Uterus (tissue), 4 donors: ENCODE measurements around the gene LRRC8B. TPM values are rescaled to one million over a fixed set of nuclear protein-coding genes. Genes with fewer than 3 reads are reported as not detected.

Source experiments
- DNase-seq, 2 donors: peaks; one replicate each; pipeline ENCODE4 v3.0.0-alpha.2; 2019 to 2020
- H3K27ac ChIP-seq, 2 donors: fragments of 200-600 bp; sonication (generic); 1 replicate in 1 of 2; 2 replicates in 1 of 2; pipeline ENCODE4 v1.5.1; 2016 to 2018
- H3K27me3 ChIP-seq, 2 donors: fragments of 200-600 bp; sonication (generic); one replicate each; pipeline ENCODE4 v1.5.1; 2018 to 2019; ENCODE audit warnings: control low read depth in 1 of 2
- H3K36me3 ChIP-seq, 2 donors: fragments of 200-600 bp; sonication (generic); one replicate each; pipeline ENCODE4 v1.5.1; 2019; ENCODE audit warnings: control low read depth in 1 of 2
- H3K4me1 ChIP-seq, 2 donors: fragments of 200-600 bp; sonication (generic); one replicate each; pipeline ENCODE4 v1.5.1; 2018 to 2019; ENCODE audit warnings: control low read depth in 1 of 2
- H3K4me3 ChIP-seq, 2 donors: fragments of 200-600 bp; sonication (generic); 1 replicate in 1 of 2; 2 replicates in 1 of 2; pipeline ENCODE4 v1.5.1; 2018 to 2019; ENCODE audit warnings: mild to moderate bottlenecking in 1 of 2
- H3K9me3 ChIP-seq, 2 donors: fragments of 200-600 bp; sonication (generic); one replicate each; pipeline ENCODE4 v1.5.1; 2019; ENCODE audit warnings: control low read depth in 1 of 2
- POLR2A ChIP-seq, 2 donors: fragments of 450-650 bp; IDR thresholded peaks; one replicate each; pipeline ENCODE4 v1.6.1; 2016; ENCODE audit warnings: antibody characterized with exemption in 2 of 2, mild to moderate bottlenecking in 1 of 2, moderate library complexity in 1 of 2
- intact Hi-C: fragments of 100-400 bp; cut with DNase I; formaldehyde crosslinking; loops from one replicate; pipeline ENCODE4 v1.15.1; 2023; ENCODE audit warnings: low total_unique reads
- total RNA-seq, 4 donors: library from RNA; depleted of rRNA in 3 of 4; stranded (reverse); fragments of >200 nt in 3 of 4; gene quantifications; one replicate each; pipeline versions ENCODE4 v1.1.0 to v1.2.4, GENCODE V29; 2014 to 2023
- TF ChIP-seq, protein P1 (sequence below), 4 experiments: fragments of 200-600 bp in 2 of 4; fragments of 450-650 bp in 2 of 4; sonication (generic) in 2 of 4; IDR thresholded peaks; one replicate each; pipeline ENCODE4 v1.5.1; 2016 to 2019; ENCODE audit warnings: antibody characterized with exemption in 4 of 4, mild to moderate bottlenecking in 2 of 4, moderate library complexity in 1 of 4
- donor health status: DM: yes; HTN: yes; CAD: no.

Gene LRRC8B
- total RNA-seq, 4 donors from 2014 or later = 1.0 to 9.8 (median 7.6) TPM

DNA sequence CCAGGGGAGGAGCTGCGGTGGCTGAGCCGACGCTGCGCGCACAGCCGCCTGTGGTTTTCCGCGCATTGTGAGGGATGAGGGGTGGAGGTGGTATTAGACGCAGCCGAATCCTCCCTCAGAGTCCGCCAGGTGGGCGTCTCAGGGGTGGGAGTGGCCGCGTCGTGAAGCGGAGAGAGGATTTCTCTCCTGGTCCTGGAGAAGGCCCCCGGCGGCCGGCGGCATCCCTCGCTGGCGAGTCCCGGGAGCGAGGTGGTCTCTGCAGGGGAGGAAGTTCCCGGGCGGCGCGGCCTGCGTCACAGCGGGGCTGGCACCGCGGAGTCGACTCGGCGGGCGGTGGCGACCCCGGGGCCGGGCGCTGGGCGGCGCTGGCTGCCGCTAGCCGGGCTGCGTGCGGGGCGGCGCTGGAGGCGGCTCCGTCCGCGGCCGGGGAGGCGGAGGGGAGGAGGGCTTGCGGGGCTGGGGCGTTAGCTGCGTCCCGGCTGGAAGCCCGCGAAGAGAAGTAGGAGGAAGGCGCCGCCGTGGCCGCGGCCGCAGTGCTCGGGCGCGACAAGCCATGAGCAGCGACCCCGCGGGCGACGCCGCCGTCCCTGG, 108.1 kb downstream of the LRRC8B start, which contains the start of gene LRRC8C:
Gene LRRC8C, plus strand, starts transcription at position 464 of the 591 bp plus-strand sequence. CDS start 53,354 bp downstream, outside the sequence.
- H3K4me3 ChIP-seq = peak within 1 kb of the TSS; percentile 80 to 94
- H3K27ac ChIP-seq = peak within 1 kb of the TSS; percentile 93 to 95
- H3K36me3 ChIP-seq = no peaks in the 10 kb centered on the region
- intact Hi-C loops = loop anchor here (10.0 kb wide), 1 partner anchor 132 kb away; no protein-coding TSS in a partner anchor
- no peaks in the 10 kb centered on the region for H3K9me3 ChIP-seq
- peak; percentile 78 to 84 for DNase-seq
- H3K4me1 ChIP-seq = peaks cover 0 to 4% of the 10 kb centered on the region in 2 donors
- TF ChIP-seq, protein P1, sequence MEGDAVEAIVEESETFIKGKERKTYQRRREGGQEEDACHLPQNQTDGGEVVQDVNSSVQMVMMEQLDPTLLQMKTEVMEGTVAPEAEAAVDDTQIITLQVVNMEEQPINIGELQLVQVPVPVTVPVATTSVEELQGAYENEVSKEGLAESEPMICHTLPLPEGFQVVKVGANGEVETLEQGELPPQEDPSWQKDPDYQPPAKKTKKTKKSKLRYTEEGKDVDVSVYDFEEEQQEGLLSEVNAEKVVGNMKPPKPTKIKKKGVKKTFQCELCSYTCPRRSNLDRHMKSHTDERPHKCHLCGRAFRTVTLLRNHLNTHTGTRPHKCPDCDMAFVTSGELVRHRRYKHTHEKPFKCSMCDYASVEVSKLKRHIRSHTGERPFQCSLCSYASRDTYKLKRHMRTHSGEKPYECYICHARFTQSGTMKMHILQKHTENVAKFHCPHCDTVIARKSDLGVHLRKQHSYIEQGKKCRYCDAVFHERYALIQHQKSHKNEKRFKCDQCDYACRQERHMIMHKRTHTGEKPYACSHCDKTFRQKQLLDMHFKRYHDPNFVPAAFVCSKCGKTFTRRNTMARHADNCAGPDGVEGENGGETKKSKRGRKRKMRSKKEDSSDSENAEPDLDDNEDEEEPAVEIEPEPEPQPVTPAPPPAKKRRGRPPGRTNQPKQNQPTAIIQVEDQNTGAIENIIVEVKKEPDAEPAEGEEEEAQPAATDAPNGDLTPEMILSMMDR (IDR thresholded peaks at IDR 0.05) = peak in 3 of 4 experiments; percentile 58 to 84 (median 80)
- peak in 1 of 2 donors; percentile 54 for TF ChIP-seq POLR2A (IDR thresholded peaks at IDR 0.05)
- H3K27me3 ChIP-seq = no peaks in the 10 kb centered on the region

DNA sequence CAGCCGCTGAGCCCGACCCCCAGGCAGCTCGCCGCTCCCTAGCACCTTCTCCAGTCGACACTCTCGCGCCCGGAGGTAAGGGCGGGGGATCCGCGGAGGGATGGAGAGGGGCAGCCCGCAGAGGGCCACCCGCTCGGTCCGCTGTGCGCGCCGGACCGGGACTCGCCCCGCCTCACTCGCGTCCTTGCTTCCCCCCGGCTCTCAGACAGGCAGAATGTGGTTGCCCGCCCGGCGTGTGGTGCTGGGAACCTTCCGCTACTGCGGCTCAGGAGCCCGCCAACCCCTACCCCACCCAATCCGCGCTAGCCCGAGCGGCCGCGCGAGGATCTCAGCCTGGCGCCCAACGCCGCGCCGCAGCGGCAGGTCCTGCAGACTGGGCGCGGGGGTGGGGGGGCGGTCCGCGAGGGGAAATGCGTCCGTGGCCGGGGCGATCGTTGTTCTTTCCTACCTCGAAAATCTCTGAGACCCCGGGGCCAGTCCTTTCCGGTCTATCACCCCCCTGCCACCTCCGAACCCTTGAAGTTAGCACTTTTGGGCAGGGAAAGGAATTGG, 108.7 kb downstream of the LRRC8B start:
- TF ChIP-seq POLR2A (IDR thresholded peaks at IDR 0.05) = peak in 1 of 2 donors; percentile 48
- TF ChIP-seq, protein P1 (IDR thresholded peaks at IDR 0.05) = no peak
- peak overlapping the region; percentile 93 to 95 for H3K27ac ChIP-seq
- no peaks in the 10 kb centered on the region for H3K36me3 ChIP-seq
- intact Hi-C loops = loop anchor here (10.0 kb wide), 1 partner anchor 131 kb away; no protein-coding TSS in a partner anchor
- H3K4me1 ChIP-seq = peaks cover 0 to 4% of the 10 kb centered on the region in 2 donors
- H3K4me3 ChIP-seq = peak overlapping the region; percentile 80 to 94
- no peaks in the 10 kb centered on the region for H3K9me3 ChIP-seq
- DNase-seq = peak; percentile 51 to 53
- H3K27me3 ChIP-seq = no peaks in the 10 kb centered on the region

DNA sequence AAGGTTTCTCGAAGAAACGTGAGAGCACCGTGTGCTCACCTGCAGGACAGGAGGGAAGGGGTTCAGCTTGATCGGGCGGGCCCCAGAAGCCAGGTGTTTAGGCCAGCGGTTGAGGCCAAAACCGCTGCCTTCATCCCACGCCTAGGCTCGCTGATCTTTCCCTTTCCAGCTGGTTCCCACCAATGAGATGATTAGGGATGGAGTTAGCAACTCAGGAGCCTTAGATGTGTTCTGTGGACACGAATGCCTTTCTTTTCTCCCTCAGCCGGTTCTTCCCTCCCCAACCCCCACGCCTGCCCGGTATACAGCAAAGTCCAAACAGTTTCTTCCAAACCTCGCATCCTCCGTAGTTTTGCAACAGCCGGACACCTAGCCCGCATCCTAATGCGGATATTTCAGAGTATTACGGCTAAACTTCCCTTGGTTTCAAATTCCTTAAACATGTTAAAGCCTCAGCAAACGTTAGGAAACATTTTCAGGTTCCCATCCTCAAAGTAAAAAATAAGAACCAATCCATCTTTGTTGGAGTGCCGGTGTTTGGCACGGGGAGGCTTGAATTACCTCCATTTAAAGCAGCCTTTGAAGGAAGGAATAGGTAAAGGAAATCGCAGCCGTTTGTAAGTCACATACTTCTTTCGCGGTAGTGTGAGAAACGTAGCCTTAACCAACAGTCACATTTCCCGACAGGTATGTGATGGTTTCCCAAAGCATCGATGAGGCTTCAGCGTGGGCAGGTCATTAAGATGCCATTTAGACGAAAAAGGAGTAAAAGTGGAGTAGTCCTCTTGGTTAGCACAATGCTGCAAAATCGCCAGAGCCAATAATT, 109.4 kb downstream of the LRRC8B start:
- peak overlapping the region; percentile 80 to 94 for H3K4me3 ChIP-seq
- H3K27ac ChIP-seq = peak overlapping the region; percentile 93 to 95
- no peaks in the 10 kb centered on the region for H3K9me3 ChIP-seq
- peaks cover 0 to 4% of the 10 kb centered on the region in 2 donors for H3K4me1 ChIP-seq
- peak; percentile 27 to 44 for DNase-seq
- H3K27me3 ChIP-seq = no peaks in the 10 kb centered on the region
- intact Hi-C loops = loop anchor here (10.0 kb wide), 1 partner anchor 131 kb away; no protein-coding TSS in a partner anchor
- TF ChIP-seq, protein P1 (IDR thresholded peaks at IDR 0.05) = no peak
- no peak for TF ChIP-seq POLR2A (IDR thresholded peaks at IDR 0.05)
- no peaks in the 10 kb centered on the region for H3K36me3 ChIP-seq

DNA sequence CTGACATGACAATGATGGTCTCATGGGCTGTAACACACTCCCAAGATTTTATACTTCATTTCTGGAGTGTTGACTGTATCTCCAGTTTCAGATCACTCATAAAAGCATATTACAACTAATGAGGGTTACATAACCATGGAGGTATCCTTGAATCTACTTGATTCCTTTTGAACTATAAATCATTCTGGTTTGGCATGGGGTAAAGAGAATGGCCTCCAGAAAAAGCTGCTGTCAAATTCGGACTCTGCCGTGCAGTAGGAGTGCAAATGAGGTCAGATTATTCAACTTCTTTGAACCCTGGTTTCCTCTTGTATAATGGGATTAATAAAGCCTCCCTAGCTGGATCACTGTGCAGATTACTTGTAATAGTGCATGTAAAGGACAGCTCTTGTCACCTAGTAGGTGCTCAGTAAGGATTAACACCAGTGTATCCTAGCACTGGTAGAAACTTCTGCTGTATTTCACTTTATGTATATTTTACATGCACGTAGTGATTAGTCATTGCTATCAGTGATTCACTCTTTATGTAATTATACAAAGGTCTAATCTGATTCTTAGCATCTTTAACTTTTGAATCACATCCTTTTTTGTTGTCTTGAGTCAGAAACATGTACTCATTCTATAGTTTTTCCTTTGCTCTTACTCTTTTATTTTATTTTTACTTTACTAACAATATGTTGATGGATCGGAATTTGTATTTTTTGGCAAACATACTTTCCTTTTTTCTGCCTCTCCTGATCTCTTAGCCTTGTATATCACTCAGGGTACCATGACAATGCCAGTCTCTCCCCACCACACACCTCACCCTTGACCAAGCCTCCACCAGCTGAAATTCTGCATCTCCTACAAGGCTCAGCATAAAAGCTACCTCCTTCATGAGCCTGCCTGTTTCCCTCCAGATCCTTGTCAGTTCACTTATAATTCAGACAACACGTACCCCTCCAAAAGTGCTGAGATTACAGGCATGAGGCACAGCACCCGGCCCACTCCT, 111.5 kb downstream of the LRRC8B start:
- no peak for TF ChIP-seq POLR2A (IDR thresholded peaks at IDR 0.05)
- TF ChIP-seq, protein P1 (IDR thresholded peaks at IDR 0.05) = no peak

More for the DNA sequence above, 111.5 kb downstream of the LRRC8B start:
- intact Hi-C loops = loop anchor here (10.0 kb wide), 1 partner anchor 129 kb away; no protein-coding TSS in a partner anchor
- Histone ChIP-seq H3K4me3 (no peak overlapping the region), H3K27ac (peak overlapping the region in 1 of 2 donors; percentile 12), H3K27me3 (no peaks in the 10 kb centered on the region), H3K9me3 (no peaks in the 10 kb centered on the region), H3K4me1 (peaks cover 0 to 4% of the 10 kb centered on the region in 2 donors), H3K36me3 (no peaks in the 10 kb centered on the region)
- DNase-seq = no peak
